Neural crest cell (in vitro differentiated cells): Measurements from ENCODE around the gene CPPED1. TPM values are rescaled to one million over a fixed set of nuclear protein-coding genes. Genes with fewer than 3 reads are reported as not detected.

Source experiments
- DNase-seq: peaks from one replicate; pipeline ENCODE4 v3.0.0; 2021; ENCODE audit warnings: low read depth, mixed read lengths, low spot score
- H3K27ac Mint-ChIP-seq: one replicate; pipeline ENCODE4 v1.8.0; 2021; ENCODE audit warnings: mild to moderate bottlenecking, mixed read lengths; ENCODE audit not compliant: unreplicated experiment
- H3K27me3 Mint-ChIP-seq: 2 replicates; pipeline ENCODE4 v1.8.0; 2021; ENCODE audit warnings: low read depth, mild to moderate bottlenecking, mixed read lengths
- H3K36me3 Mint-ChIP-seq: 2 replicates; pipeline ENCODE4 v1.8.0; 2021; ENCODE audit warnings: low read depth, mild to moderate bottlenecking, mixed read lengths
- H3K4me1 Mint-ChIP-seq: 2 replicates; pipeline ENCODE4 v1.8.0; 2021; ENCODE audit warnings: mixed read lengths
- H3K4me3 Mint-ChIP-seq: one replicate; pipeline ENCODE4 v1.8.0; 2021; ENCODE audit warnings: mild to moderate bottlenecking, mixed read lengths
- H3K9me3 Mint-ChIP-seq: 2 replicates; pipeline ENCODE4 v1.8.0; 2021; ENCODE audit warnings: mixed read lengths
- total RNA-seq: library from RNA; stranded (reverse); gene quantifications from 2 replicates; pipeline ENCODE4 v1.2.1, GENCODE V29; 2021
- TF ChIP-seq, protein P1 (sequence below): fragments of 200-600 bp; sonication (generic); conservative IDR thresholded peaks from 2 replicates; pipeline ENCODE4 v1.5.0; 2021; ENCODE audit warnings: antibody characterized with exemption, mild to moderate bottlenecking

The CPPED1 gene
- total RNA-seq, 1 donor from 2014 or later = 6.9 TPM

DNA sequence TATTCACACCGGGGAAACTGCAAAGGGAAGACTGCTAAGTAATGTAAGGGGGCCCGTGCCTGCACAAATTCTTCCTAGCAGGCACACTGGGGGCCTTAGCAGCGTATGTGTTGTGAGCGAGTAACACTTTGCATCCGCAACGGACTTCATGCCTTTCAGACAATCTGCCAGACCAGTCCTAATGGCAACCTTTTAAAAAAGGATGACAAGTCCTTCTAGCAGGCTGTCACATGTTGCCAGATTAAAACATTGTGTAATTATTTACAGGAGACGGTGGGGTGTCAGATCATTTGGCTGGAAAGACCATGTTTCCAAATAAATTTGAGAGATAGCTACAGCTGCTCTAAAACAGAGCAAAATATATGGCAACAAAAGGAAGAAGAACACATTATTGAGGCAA, 46.1 kb downstream of the CPPED1 start:
- H3K4me3 Mint-ChIP-seq = no peak overlapping the region
- no peaks in the 10 kb centered on the region for H3K27me3 Mint-ChIP-seq
- no peak for DNase-seq
- no peaks in the 10 kb centered on the region for H3K36me3 Mint-ChIP-seq
- H3K9me3 Mint-ChIP-seq = no peaks in the 10 kb centered on the region
- peaks cover 33% of the 10 kb centered on the region for H3K4me1 Mint-ChIP-seq
- H3K27ac Mint-ChIP-seq = peak overlapping the region; percentile 14
- TF ChIP-seq, protein P1, sequence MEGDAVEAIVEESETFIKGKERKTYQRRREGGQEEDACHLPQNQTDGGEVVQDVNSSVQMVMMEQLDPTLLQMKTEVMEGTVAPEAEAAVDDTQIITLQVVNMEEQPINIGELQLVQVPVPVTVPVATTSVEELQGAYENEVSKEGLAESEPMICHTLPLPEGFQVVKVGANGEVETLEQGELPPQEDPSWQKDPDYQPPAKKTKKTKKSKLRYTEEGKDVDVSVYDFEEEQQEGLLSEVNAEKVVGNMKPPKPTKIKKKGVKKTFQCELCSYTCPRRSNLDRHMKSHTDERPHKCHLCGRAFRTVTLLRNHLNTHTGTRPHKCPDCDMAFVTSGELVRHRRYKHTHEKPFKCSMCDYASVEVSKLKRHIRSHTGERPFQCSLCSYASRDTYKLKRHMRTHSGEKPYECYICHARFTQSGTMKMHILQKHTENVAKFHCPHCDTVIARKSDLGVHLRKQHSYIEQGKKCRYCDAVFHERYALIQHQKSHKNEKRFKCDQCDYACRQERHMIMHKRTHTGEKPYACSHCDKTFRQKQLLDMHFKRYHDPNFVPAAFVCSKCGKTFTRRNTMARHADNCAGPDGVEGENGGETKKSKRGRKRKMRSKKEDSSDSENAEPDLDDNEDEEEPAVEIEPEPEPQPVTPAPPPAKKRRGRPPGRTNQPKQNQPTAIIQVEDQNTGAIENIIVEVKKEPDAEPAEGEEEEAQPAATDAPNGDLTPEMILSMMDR = no peak

DNA sequence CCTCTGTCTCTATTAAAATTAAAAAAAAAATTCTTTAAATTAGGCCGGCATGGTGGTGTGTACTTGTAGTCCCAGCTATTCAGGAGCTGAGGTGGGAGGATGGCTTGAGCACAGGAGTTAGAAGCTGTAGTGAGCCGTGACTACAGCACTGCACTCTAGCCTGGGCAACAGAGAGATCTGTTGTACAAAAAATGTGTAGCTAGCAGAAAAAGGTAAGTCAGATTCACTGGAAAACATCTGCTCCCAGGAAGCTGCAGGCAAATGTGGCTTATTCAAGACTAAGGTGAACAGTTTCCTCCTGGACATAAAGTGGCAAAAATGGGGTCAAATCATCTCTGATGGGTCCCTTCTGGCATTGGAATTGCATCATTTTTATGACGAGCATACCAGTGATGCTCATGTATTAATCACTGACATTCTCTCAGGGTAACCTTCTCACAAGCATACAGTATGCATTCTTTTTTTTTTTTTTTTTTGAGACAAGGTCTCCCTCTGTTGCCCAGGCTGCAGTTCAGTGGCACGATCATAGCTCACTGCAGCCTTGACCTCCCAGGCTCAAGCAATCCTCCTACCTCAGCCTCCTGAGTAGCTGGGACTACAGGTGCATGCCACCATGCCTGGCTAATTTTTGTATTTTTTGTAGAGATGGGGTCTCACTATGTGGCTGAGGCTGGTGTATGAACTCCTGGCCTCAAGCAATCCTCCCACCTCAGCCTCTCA, 48.7 kb downstream of the CPPED1 start:
- no peaks in the 10 kb centered on the region for H3K36me3 Mint-ChIP-seq
- no peak for DNase-seq
- H3K9me3 Mint-ChIP-seq = no peaks in the 10 kb centered on the region
- no peak overlapping the region for H3K4me3 Mint-ChIP-seq
- TF ChIP-seq, protein P1 = no peak
- H3K4me1 Mint-ChIP-seq = peaks cover 39% of the 10 kb centered on the region
- no peak overlapping the region for H3K27ac Mint-ChIP-seq
- H3K27me3 Mint-ChIP-seq = no peaks in the 10 kb centered on the region

DNA sequence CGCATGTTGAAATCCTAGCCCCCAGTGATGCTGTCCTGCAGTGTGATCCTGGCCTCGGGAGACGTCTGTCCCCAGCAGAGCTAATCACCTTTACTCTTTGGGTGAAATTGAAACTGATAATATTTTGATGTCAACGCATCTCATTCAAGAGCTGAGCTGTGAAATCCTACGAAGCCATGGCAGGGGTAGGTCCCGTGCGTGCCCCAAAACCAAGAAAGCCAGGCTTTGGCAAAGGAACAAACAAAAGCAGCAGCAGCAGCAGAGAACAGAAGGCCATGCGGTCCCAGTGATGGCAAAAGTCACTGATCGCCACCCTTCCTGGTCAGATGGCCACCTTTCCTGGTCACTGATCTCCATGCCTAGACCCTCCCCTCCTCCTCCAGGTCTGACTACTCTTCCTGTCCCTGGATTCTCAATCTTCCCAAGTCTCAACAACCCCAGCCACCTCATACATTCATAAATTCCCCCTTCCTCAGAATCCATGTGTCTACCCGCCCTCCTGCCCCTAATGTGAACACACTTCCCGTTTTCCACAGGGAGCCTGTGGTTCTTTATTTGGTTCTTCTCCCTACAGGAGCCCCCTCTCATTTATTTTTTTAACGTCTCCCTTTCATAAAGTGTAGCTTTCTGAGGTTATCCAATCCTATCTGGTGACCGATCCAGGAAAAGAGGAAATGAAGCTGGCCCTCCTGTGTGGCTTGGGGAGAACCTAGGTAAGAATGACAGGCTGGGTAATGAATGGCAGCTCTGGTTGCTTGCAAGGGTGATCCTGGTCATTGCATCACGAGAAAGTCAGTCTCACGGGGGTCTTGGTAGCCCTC, 50.3 kb downstream of the CPPED1 start:
- no peak for DNase-seq
- Mint-ChIP-seq H3K36me3 (no peaks in the 10 kb centered on the region), H3K27ac (no peak overlapping the region), H3K4me1 (peaks cover 29% of the 10 kb centered on the region), H3K9me3 (no peaks in the 10 kb centered on the region), H3K4me3 (no peak overlapping the region), H3K27me3 (no peaks in the 10 kb centered on the region)
- TF ChIP-seq, protein P1 = no peak

DNA sequence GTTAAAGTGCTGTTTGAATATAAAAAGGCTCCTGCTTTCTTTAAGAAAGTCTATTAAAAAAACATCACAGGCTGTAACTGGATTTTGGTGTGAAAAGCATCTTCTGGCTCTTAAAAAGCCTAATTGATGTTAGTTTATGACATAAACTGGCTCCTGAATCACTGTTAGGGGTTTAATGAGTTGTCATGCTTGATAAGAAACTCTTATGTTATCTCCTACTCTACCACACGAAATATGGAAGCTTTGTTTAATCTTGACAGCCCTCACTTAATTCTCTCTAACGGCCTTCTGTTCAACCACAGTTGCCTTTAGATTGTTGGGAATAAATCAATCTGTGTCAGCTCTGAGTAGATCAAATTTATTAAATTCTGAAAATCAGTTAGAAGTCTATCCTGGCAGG, 51.5 kb downstream of the CPPED1 start:
- no peaks in the 10 kb centered on the region for H3K27me3 Mint-ChIP-seq
- H3K9me3 Mint-ChIP-seq = no peaks in the 10 kb centered on the region
- DNase-seq = no peak
- H3K27ac Mint-ChIP-seq = no peak overlapping the region
- no peak overlapping the region for H3K4me3 Mint-ChIP-seq
- peaks cover 16% of the 10 kb centered on the region for H3K4me1 Mint-ChIP-seq
- H3K36me3 Mint-ChIP-seq = no peaks in the 10 kb centered on the region
- TF ChIP-seq, protein P1 = no peak

DNA sequence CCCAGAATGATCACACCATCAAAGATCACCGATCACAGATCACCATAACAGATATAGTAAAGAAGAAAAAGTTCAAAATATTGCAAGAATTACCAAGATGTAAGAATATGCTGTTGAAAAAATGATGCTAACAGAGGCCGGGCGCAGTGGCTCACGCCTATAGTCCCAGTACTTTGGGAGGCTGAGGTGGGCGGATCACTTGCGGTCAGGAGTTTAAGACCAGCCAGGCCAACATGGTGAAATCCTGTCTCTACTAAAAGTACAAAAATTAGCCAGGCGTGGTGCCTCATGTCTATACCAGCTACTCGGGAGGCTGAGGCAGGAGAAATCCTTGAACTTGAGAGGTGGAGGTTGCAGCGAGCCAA, 53.2 kb downstream of the CPPED1 start:
- DNase-seq = no peak
- peaks cover 2% of the 10 kb centered on the region for H3K9me3 Mint-ChIP-seq
- H3K4me3 Mint-ChIP-seq = no peak overlapping the region
- H3K27ac Mint-ChIP-seq = no peak overlapping the region
- peaks cover 5% of the 10 kb centered on the region for H3K36me3 Mint-ChIP-seq
- no peaks in the 10 kb centered on the region for H3K27me3 Mint-ChIP-seq
- TF ChIP-seq, protein P1 = no peak
- peaks cover 15% of the 10 kb centered on the region for H3K4me1 Mint-ChIP-seq
